Left lobe of liver (tissue), 2 donors: Measurements from ENCODE around the gene TAF11L14. TPM values are rescaled to one million over a fixed set of nuclear protein-coding genes. Genes with fewer than 3 reads are reported as not detected.
"Not testable (repeated sequence)": the region's sequence is repeated elsewhere in the genome, so short reads cannot be mapped to it uniquely, and the experiment has no call there.

ENCODE experiments used
- ATAC-seq: fragments of 200-7000 bp; cut with Tn5 transposase; one replicate; pipeline ENCODE4 v1.9.1; 2020; ENCODE audit warnings: mild to moderate bottlenecking, moderate library complexity
- DNase-seq: peaks from one replicate; pipeline ENCODE4 v3.0.0-alpha.2; 2020; ENCODE audit warnings: low spot score
- total RNA-seq: library from RNA; stranded (reverse); gene quantifications from one replicate; pipeline ENCODE4 v1.2.1, GENCODE V29; 2021
- donor health status: DM: no; HTN: no; CAD: no; lungs with moderate emphysema.
- donor health status: DM: no; HTN: yes; CAD: no.

The TAF11L14 gene
- total RNA-seq, result not detected

DNA sequence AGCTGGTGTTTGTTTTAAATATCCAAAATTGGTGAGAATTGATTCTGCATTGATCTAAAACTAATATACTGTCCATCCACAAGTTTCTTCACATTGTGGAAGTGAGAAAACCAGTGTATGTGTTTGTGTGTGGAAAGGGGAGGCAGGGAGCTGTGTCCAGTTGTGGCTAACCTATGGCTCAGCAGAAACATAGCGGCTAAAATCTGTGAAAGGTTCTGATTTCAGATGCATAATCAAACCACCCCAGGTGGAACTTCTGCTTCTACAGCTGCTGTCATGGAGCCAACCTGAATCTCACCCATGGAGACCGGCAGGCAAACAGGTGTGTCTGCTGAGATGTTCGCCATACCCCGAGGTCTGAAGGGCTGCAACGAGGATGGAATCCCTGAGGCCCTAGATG is at the start of gene TAF11L14:
TSS of gene TAF11L14 (plus strand) at position 301 of the 400 bp plus-strand sequence.
- DNase-seq, result no peak
- no peak for ATAC-seq

DNA sequence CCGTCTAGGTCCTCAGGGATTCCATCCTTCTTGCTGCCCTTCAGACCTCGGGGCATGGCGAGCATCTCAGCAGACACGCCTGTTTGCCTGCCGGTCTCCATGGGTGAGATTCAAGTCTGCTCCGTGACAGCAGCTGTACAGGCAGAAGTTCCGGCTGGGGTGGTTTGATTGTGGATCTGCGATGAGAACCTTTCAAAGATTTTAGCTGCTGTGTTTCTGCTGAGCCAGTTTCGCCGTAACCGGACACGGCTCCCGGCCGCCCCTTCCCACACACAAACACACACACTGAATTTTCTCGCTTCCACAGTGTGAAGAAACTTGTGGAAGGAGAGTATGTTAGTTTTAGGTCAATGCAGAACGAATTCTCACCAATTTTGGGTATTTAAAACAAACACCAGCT is 48.6 kb upstream of the TAF11L14 start, which contains the start of gene TAF11L7:
TSS of gene TAF11L7 (minus strand) at position 101 of the 400 bp plus-strand sequence.
- not testable (repeated sequence) for ATAC-seq, DNase-seq

DNA sequence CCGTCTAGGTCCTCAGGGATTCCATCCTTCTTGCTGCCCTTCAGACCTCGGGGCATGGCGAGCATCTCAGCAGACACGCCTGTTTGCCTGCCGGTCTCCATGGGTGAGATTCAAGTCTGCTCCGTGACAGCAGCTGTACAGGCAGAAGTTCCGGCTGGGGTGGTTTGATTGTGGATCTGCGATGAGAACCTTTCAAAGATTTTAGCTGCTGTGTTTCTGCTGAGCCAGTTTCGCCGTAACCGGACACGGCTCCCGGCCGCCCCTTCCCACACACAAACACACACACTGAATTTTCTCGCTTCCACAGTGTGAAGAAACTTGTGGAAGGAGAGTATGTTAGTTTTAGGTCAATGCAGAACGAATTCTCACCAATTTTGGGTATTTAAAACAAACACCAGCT is 43.4 kb upstream of the TAF11L14 start, which contains the start of gene TAF11L8:
TSS of gene TAF11L8 (minus strand) at position 101 of the 400 bp plus-strand sequence.
- not testable (repeated sequence) for ATAC-seq, DNase-seq

DNA sequence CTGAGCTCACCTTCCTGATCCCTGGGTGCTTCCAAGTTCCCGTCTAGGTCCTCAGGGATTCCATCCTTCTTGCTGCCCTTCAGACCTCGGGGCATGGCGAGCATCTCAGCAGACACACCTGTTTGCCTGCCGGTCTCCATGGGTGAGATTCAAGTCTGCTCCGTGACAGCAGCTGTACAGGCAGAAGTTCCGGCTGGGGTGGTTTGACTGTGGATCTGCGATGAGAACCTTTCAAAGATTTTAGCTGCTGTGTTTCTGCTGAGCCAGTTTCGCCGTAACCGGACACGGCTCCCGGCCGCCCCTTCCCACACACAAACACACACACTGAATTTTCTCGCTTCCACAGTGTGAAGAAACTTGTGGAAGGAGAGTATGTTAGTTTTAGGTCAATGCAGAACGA is 40.0 kb upstream of the TAF11L14 start, which contains the start of gene TAF11L9:
TSS of gene TAF11L9 (minus strand) at position 140 of the 400 bp plus-strand sequence.
- DNase-seq, ATAC-seq: not testable (repeated sequence)

DNA sequence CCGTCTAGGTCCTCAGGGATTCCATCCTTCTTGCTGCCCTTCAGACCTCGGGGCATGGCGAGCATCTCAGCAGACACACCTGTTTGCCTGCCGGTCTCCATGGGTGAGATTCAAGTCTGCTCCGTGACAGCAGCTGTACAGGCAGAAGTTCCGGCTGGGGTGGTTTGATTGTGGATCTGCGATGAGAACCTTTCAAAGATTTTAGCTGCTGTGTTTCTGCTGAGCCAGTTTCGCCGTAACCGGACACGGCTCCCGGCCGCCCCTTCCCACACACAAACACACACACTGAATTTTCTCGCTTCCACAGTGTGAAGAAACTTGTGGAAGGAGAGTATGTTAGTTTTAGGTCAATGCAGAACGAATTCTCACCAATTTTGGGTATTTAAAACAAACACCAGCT is 36.5 kb upstream of the TAF11L14 start, which contains the start of gene TAF11L10:
TSS of gene TAF11L10 (minus strand) at position 101 of the 400 bp plus-strand sequence.
- not testable (repeated sequence) for DNase-seq, ATAC-seq

DNA sequence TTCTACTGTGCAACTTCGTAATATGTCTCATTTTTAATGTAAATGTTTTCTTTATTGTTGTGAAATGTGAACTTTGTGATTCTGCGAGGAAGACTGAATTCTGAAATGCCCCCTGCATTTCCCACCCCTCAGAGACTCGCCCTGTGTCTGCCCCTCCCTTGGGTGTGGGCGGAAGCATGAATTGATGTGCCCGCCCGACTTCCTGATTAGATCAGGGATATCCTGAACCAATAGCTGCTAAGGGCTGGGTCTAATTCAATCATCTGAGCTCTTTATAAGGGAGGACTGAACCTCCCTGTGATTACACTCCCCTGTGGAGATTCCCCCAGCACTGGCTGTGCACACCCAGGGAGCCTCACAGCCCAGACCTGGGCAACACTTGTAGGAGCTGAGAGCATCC is 30.4 kb upstream of the TAF11L14 start, which contains the start of gene TAF11L11:
TSS of gene TAF11L11 (plus strand) at position 304 of the 400 bp plus-strand sequence.
- not testable (repeated sequence) for ATAC-seq, DNase-seq

DNA sequence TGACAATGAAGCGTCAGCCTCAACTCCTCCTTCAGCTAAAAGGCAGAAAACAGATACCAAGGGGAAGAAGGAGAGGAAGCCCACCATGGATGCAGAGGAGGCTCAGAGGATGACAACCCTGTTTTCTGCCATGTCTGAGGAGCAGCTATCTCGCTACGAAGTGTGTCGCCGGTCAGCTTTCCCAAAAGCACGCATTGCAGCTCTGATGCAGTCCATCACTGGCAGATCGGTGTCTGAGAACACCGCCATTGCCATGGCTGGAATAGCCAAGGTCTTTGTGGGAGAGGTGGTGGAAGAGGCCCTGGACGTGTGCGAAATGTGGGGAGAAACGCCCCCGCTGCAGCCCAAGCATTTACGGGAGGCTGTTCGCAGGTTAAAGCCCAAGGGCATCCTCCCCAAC is 29.3 kb upstream of the TAF11L14 start:
- no peak for ATAC-seq
- no peak for DNase-seq

DNA sequence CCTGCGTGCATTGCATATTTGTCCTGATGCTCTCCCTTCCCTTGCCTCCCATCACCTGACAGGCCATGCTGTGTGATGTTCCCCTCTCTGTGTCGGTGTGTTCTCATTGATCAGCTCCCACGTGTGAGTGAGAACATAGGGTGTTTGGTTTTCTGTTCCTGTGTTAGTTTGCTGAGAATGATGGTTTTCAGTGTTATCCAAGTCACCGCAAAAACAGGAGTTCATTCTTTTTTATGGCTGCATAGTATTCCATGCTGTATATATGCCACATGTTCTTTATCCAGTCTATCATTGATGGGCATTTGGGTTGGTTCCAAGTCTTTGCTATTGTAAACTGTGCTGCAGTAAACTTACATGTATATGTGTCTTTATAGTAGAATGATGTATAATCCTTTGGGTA is 26.8 kb upstream of the TAF11L14 start:
- not testable (repeated sequence) for ATAC-seq, DNase-seq

DNA sequence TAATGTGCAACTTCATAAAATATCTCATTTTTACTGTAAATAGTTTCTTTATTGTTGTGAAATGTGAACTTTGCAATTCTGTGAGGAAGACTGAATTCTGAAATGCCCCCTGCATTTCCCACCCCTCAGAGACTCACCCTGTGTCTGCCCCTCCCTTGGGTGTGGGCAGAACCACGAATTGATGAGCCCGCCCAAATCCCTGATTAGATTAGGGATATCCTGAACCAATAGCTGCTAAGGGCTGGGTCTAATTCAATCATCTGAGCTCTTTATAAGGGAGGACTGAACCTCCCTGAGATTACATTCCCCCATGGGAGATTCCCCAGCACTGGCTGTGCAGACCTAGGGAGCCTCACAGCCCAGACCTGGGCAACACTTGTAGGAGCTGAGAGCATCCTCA is 24.2 kb upstream of the TAF11L14 start, which contains the start of gene TAF11L12:
TSS of gene TAF11L12 (plus strand) at position 301 of the 400 bp plus-strand sequence.
- ATAC-seq, result not testable (repeated sequence)

DNA sequence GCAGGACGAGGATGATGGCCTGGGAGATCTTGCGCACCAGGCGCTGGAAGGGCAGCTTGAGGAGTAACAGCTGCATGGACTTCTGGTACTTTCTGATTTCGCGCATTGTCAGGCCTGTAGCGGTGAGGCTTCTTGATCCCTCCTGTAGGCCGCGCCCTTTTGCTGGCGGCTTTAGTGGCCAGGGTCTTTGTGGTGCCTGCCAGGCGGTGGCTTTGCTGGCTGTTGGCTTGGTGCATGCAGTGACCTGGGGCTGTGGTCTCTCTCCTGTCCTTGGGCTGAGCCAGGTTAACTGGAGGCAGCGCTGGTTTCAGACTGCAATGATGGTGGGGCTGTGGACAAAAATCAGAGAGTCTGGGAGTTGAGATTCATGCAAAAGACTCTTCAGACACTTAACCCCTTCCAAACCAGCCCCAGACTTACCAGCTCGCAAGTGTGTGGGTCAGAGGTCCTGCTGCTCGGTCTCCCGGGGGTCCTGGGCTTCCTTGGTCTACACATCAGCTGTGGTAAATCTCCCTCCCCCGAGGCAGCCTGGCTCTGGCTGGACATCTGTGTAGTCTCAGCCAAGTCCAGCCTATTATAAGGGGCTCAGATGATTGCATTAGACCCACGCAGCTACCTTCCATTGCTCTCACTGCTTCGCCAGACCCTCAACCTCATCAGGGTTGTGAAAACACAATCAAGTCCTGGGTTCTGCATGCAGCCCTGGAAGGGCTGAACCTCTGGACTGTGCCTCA is 19.2 kb upstream of the TAF11L14 start:
- no peak for ATAC-seq

More for the DNA sequence above, 24.2 kb upstream of the TAF11L14 start, which contains the start of gene TAF11L12:
- DNase-seq, result not testable (repeated sequence)

DNA sequence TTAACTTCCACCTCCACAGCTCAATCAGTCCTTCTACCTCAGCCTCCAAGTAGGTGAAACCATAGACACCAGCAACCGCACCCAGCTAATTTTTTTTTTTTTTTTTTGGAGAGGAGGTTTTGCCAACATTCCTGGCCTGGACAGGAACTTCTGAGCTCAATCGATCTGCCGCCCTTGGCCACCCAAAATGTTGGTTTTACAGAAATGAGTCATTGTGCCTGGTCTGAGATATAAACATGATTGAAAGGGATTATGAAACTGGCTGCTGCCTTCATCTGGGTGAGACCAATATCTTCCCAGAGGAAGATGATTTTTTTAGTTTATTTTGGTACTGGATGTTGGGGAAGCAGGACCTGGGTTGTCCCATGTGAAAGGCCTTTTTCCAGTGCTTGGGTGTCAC is 14.9 kb upstream of the TAF11L14 start:
- ATAC-seq (no peak), DNase-seq (no peak)

More for the DNA sequence above, 19.2 kb upstream of the TAF11L14 start:
- DNase-seq, result no peak

DNA sequence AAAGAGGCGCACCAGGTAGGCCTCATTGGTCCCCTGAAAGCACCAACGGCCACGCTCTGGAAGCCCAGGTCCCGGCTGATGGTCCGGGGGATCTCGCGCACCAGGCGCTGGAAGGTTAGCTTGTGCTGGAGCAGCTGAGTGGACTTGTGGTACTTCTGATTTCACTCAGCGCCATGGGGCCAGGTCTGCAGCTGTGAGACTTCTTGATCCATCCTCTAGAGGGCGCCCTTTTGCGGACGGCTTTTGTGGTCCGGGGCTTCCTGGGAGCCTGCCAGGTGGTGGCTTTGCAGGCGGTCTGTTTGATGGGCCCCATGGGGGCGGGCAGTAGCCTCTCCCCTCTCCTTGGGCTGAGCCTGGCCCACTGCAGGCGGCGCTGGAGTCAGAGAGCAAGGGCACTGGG is 13.6 kb upstream of the TAF11L14 start:
- ATAC-seq (no peak), DNase-seq (no peak)

DNA sequence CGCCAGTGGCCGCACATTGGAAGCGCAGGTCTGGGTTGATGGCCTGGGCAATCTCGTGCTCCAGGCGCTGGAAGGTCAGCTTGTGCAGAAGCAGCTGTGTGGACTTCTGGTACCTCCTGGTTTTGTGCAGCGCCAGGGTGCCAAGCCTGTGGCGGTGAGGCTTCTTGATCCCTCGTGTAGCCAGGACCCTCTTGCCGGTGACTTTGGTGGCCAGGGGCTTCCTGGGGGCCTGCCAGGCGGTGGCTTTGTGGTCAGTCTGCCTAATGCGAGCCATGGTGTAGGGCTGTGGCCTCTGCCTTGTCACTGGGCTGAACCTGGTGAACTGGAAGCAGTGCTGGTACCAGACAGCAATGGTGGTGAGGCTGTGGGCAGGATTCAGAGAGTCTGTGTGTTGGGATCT is 8.6 kb upstream of the TAF11L14 start:
- DNase-seq (no peak), ATAC-seq (no peak)

DNA sequence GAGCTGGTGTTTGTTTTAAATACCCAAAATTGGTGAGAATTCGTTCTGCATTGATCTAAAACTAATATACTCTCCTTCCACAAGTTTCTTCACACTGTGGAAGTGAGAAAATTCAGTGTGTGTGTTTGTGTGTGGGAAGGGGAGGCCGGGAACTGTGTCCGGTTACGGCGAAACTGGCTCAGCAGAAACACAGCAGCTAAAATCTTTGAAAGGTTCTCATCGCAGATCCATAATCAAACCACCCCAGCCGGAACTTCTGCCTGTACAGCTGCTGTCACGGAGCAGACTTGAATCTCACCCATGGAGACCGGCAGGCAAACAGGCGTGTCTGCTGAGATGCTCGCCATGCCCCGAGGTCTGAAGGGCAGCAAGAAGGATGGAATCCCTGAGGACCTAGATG is 2.5 kb upstream of the TAF11L14 start, which contains the start of gene TAF11L13:
TSS of gene TAF11L13 (plus strand) at position 301 of the 400 bp plus-strand sequence.
- ATAC-seq, DNase-seq: not testable (repeated sequence)

DNA sequence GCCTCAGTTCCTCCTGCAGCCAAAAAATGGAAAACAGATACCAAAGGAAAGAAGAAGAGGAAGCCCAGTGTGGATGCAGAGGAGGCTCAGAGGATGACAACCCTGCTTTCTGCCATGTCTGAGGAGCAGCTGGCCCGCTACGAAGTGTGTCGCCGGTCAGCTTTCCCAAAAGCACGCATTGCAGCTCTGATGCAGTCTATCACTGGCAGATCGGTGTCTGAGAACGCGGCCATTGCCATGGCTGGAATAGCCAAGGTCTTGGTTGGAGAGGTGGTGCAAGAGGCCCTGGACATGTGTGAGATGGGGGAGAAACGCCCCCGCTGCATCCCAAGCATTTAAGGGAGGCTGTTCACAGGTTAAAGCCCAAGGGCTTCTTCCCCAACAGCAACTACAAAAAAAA is 15.0 kb downstream of the TAF11L14 start:
- not testable (repeated sequence) for DNase-seq, ATAC-seq

DNA sequence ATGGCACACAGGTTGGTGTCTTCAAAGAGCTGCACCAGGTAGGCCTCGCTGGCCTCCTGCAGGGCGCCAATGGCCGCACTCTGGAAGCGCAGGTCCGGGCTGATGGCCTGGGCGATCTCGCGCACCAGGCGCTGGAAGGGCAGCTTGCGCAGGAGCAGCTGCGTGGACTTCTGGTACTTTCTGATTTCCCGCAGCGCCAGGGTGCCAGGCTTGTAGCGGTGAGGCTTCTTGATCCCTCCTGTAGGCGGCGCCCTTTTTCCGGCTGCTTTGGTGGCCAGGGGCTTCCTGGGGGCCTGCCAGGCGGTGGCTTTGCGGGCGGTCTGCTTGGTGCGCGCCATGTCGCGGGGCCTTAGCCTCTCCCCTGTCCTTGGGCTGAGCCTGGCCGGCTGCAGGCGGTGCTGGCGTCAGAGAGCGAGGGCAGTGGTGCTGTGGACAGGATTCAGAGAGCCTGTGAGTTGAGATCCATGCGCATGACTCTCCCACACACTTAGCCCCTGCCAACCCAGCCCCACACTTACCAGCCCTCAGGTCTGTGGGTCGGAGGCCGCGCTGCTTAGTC is 21.0 kb downstream of the TAF11L14 start:
- DNase-seq, ATAC-seq: not testable (repeated sequence)

DNA sequence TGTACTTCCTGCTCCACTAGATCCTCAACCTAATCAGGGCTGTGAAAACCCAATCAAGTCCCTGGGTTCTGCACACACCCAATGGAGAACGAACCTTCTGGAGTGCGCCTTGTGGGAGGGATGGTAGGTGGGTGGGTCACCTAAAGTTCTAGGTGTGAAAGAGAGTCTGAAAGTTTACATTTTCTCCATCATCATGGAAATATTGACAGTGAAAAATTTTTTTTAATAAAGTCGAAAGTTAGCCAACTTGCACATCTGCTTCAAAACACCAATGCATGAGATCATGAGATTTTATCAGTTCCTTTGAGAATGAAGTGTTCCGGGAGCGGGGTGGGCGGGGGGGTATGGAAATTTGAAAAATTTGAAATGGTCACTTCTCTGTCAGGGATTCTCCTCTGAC is 21.7 kb downstream of the TAF11L14 start:
- ATAC-seq (no peak), DNase-seq (no peak)

DNA sequence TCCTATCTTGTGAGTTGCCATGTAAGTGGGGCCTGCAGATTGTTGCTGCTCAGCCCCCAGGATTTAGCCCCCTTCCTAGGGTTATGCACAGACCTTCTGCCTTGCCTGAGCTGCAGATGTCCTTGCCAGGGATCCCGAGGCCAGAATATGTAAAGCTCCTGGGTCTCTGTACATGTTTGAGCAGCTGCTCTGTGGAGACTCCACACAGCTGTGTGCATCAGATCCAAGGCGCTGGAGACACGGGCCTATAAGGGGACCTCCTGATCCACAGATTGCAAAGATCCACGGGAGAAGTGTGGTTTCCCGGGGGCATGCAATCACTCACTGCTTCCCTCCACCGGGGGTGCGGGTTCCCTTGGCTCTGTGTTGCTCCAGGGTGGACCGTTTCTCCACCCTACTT is 28.9 kb downstream of the TAF11L14 start:
- DNase-seq (no peak), ATAC-seq (no peak)

DNA sequence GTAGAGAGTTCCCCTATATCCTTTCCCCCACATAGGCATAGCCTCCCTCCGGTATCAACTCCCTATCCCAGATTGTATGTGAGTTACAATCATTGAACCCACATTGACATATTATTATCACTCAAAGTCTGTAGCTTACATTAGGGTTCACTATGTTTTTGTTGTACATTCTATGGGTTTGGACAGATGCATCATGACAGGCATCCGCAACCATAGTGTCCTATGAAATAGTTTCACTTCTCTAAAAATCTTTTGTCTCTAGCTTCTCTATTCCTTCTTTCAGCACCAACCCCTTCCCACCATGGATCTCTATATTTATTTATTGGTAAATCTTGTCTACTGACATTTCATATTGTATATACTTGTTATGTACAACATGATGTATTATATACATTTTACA is 31.6 kb downstream of the TAF11L14 start:
- DNase-seq (no peak), ATAC-seq (no peak)

DNA sequence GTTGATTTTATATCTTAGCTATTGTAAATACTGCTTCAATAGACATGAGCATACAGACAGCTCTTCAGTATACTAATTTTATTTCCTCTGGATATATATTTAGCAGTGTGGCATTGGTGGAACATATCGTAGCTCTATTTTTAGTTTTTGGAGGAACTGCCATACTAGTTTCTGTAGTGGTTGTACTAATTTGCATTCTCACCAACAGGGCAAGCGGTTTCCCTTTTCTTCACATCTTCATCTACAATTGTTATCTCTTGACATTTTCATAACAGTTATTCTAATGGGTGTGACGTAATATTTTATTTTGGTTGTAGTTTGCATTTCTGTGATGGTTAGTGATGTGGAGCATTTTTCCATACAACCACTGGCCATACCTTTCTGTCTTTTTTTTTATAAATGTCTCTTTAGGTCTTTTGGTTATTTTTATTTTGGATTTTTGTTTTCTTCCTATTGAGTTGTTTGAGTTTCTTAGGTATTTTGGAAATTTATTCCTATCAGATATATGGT is 32.5 kb downstream of the TAF11L14 start:
- ATAC-seq, result no peak
- no peak for DNase-seq

DNA sequence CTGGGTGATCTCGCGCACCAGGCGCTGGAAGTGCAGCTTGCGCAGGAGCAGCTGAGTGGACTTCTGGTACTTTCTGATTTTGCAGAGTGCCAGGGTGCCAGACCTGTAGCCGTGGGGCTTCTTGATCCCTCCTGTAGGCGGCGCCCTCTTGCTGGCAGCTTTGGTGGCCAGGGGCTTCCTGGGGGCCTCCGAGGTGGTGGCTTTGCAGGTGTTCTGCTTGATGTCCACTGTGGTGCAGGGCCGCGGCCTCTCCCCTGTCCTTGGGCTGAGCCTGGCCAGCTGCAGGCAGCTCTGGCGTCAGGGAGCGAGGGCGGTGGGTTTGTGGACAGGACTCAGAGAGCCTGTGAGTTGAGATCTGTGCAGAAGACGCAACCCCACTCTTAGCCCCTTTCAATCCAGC is 36.1 kb downstream of the TAF11L14 start:
- no peak for ATAC-seq
- DNase-seq, result no peak
